Panc1 (cell line): ENCODE results near the gene CACNA1E.

Experiments used
- CTCF ChIP-seq: fragments of 450-650 bp; IDR thresholded peaks from 2 replicates; pipeline ENCODE4 v1.5.1; 2017; ENCODE audit warnings: mild to moderate bottlenecking
- POLR2AphosphoS5 ChIP-seq: IDR thresholded peaks from 2 replicates; pipeline ENCODE4 v1.6.1; 2012; ENCODE audit warnings: mild to moderate bottlenecking, low read depth, low read length, moderate library complexity

GRCh38 chr1:181490276-181490675 lies 7.0 kb downstream of the CACNA1E start:
- TF ChIP-seq CTCF (no peak), POLR2AphosphoS5 (no peak)
